Adrenal gland (tissue), 12 donors: Measurements from ENCODE around the gene RGS6. TPM values are rescaled to one million over a fixed set of nuclear protein-coding genes. Genes with fewer than 3 reads are reported as not detected.

Source experiments
- DNase-seq, 7 donors: peaks; one replicate each; pipeline ENCODE4 v3.0.0-alpha.2; 2019 to 2020
- H3K27ac ChIP-seq, 5 donors: fragments of 200-600 bp; sonication (generic) in 4 of 5; 1 replicate in 3 of 5; 2 replicates in 2 of 5; pipeline versions ENCODE4 v1.5.1 to v1.8.0; 2016 to 2020; ENCODE audit warnings: mild to moderate bottlenecking in 1 of 5
- H3K27me3 ChIP-seq: fragments of 200-600 bp; 2 replicates; pipeline ENCODE4 v1.8.0; 2021
- H3K36me3 ChIP-seq, 2 donors: fragments of 200-600 bp; replicated peaks in 1 of 2; 1 replicate in 1 of 2; 2 replicates in 1 of 2; pipeline versions ENCODE4 v1.5.1 to v1.8.0; 2018 to 2022
- H3K4me1 ChIP-seq, 2 donors: fragments of 200-600 bp; replicated peaks in 1 of 2; 1 replicate in 1 of 2; 2 replicates in 1 of 2; pipeline versions ENCODE4 v1.5.1 to v1.8.0; 2018 to 2021
- H3K4me3 ChIP-seq, 4 donors: fragments of 200-600 bp; sonication (generic) in 3 of 4; one replicate each; pipeline ENCODE4 v1.5.1; 2016 to 2018
- H3K9me3 ChIP-seq, 3 donors: fragments of 200-600 bp; sonication (generic) in 1 of 3; replicated peaks in 1 of 3; 1 replicate in 2 of 3; 2 replicates in 1 of 3; pipeline versions ENCODE4 v1.5.1 to v1.8.0; 2016 to 2021
- POLR2A ChIP-seq, 2 donors: fragments of 450-650 bp; IDR thresholded peaks; one replicate each; pipeline ENCODE4 v1.6.1; 2017; ENCODE audit warnings: antibody characterized with exemption in 2 of 2, mild to moderate bottlenecking in 2 of 2, moderate library complexity in 1 of 2
- WGBS, 4 donors: extraction: QIAGEN DNeasy Blood & Tissue Kit in 2 of 4; methylation state at CpG; one replicate each; pipeline versions ENCODE4 v1.1.5 to v1.1.7; 2013 to 2017; 5-methylcytosine and 5-hydroxymethylcytosine counted together
- intact Hi-C, 2 donors: fragments of 100-400 bp; cut with DNase I; formaldehyde crosslinking; loops; one replicate each; pipeline versions ENCODE4 v1.14.1 to v1.15.0; 2022 to 2023
- polyA plus RNA-seq, 3 donors: library from polyadenylated mRNA; stranded (reverse); fragments of 200-250 nt in 2 of 3; fragments of 350-450 nt in 1 of 3; fragmentation: Illumina TruSeq in 1 of 3; extraction: RNeasy Lipid Tissue Mini Kit (QIAGEN cat#74804) in 1 of 3; gene quantifications; one replicate each; pipeline ENCODE4 v1.2.3, GENCODE V29; 2013 to 2014
- total RNA-seq, 9 donors: library from RNA; depleted of rRNA in 4 of 9; stranded (reverse); fragments of >200 nt in 4 of 9; fragments of 120-200 nt in 1 of 9; fragmentation: NEBNext Ultra II Directional in 1 of 9; extraction: Animal tissue kit (Norgen Biotek cat#: 25700) in 1 of 9; gene quantifications; one replicate each; pipeline versions ENCODE4 v1.1.0 to v1.2.4, GENCODE V29; 2013 to 2023
- TF ChIP-seq, protein P1 (sequence below), 6 experiments: fragments of 450-650 bp in 4 of 6; fragments of 200-600 bp in 2 of 6; sonication (generic) in 1 of 6; IDR thresholded peaks; 1 replicate in 5 of 6; 2 replicates in 1 of 6; pipeline versions ENCODE4 v1.5.1 to v1.8.0; 2016 to 2021; ENCODE audit warnings: antibody characterized with exemption in 6 of 6, mild to moderate bottlenecking in 2 of 6, moderate library complexity in 1 of 6
- donor health status: healthy with polysubstance abuse.
- donor health status: Bipolar disorder and iron deficiency.
- donor health status: DM: yes; HTN: yes; CAD: no.
- donor health status: DM: no; HTN: no; CAD: no.
- donor health status: DM: no; HTN: no; CAD: no.
- donor health status: DM: yes; HTN: yes; CAD: no.

Gene RGS6
- total and polyA plus RNA-seq, 12 donors = 0.06 to 4.3 (median 0.41) TPM; not detected in 1

DNA sequence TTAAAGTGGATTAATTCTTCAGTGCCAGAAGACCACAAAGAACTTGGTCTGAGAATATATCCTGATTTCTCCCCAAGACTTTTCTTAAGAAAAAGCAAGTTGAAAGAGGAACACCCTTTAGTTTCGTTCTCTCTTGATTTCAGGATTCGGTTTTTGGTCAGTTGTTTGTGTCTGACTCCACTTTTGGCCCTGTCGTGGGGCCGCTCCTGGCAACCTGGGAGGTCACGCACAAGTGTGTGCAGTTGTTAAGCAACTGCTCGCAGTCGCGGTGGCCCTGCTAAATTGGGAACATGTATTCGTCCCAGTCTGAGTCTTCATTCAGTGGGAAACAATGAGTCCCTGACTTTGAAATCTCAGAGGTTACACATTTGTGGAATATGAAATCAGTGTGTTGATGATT lies 68.7 kb downstream of the RGS6 start:
- H3K4me3 ChIP-seq = no peak overlapping the region

DNA sequence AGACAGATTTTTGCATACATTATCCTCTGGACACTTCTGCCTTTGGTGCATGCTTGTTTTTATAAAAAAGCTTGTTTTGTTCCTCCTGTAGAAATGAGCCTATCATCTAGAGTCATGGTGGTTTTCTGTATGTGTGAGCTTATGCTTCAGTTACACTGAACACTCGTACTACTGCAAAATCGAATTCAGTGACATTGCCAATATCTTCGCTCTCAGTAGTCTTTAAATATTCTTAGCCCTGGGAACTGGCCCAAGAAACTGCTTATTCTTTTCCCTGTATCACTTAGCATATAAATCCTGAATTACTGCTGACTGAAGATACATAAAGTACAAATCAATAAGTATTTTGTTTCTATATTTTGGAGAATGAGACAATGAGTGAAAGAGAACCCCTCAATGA lies 70.5 kb downstream of the RGS6 start:
- 81 to 86% (median 84%) methylated on average over 3 of the region's 3 CpGs for WGBS, 4 donors
- TF ChIP-seq, protein P1, sequence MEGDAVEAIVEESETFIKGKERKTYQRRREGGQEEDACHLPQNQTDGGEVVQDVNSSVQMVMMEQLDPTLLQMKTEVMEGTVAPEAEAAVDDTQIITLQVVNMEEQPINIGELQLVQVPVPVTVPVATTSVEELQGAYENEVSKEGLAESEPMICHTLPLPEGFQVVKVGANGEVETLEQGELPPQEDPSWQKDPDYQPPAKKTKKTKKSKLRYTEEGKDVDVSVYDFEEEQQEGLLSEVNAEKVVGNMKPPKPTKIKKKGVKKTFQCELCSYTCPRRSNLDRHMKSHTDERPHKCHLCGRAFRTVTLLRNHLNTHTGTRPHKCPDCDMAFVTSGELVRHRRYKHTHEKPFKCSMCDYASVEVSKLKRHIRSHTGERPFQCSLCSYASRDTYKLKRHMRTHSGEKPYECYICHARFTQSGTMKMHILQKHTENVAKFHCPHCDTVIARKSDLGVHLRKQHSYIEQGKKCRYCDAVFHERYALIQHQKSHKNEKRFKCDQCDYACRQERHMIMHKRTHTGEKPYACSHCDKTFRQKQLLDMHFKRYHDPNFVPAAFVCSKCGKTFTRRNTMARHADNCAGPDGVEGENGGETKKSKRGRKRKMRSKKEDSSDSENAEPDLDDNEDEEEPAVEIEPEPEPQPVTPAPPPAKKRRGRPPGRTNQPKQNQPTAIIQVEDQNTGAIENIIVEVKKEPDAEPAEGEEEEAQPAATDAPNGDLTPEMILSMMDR (IDR thresholded peaks at IDR 0.05) = no peak
- TF ChIP-seq POLR2A (IDR thresholded peaks at IDR 0.05) = no peak
- Histone ChIP-seq H3K4me3 (no peak overlapping the region), H3K27ac (no peak overlapping the region), H3K4me1 (no peaks in the 10 kb centered on the region), H3K27me3 (no peaks in the 10 kb centered on the region), H3K9me3 (no peaks in the 10 kb centered on the region), H3K36me3 (no peaks in the 10 kb centered on the region)
- no peak for DNase-seq
- intact Hi-C loops = no loop called here

More for the DNA sequence above, 68.7 kb downstream of the RGS6 start:
- Histone ChIP-seq H3K4me1 (no peaks in the 10 kb centered on the region), H3K36me3 (no peaks in the 10 kb centered on the region), H3K27ac (no peak overlapping the region), H3K27me3 (no peaks in the 10 kb centered on the region), H3K9me3 (no peaks in the 10 kb centered on the region)
- intact Hi-C loops = no loop called here
- 74 to 87% (median 80%) methylated on average over 9 of the region's 9 CpGs for WGBS, 4 donors
- no peak for TF ChIP-seq POLR2A (IDR thresholded peaks at IDR 0.05)
- TF ChIP-seq, protein P1 (IDR thresholded peaks at IDR 0.05) = no peak
- no peak for DNase-seq

DNA sequence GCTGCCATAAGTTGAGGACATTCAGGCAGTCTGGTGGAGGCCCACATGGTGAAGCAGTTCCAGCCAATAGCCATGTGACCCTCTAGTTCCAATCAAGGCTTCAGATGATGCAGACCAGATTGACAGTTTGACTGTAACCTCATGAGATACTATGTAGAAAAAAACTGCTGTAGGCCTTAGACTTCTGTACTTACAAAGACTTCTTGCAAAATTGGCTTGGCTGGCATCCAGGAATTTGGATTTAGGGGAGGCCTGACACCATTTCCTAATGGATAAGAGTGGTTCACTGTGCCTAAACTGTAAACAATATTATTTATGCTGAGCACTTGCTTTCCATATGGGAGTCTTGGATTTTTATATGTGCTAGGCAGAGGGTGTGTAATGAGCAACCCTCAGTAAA lies 76.4 kb downstream of the RGS6 start:
- no peak overlapping the region for H3K4me3 ChIP-seq
- no peak for DNase-seq
- H3K9me3 ChIP-seq = no peaks in the 10 kb centered on the region
- no peaks in the 10 kb centered on the region for H3K27me3 ChIP-seq
- H3K4me1 ChIP-seq = no peaks in the 10 kb centered on the region
- no peak for TF ChIP-seq POLR2A (IDR thresholded peaks at IDR 0.05)
- TF ChIP-seq, protein P1 (IDR thresholded peaks at IDR 0.05) = no peak
- H3K27ac ChIP-seq = no peak overlapping the region
- intact Hi-C loops = no loop called here
- no peaks in the 10 kb centered on the region for H3K36me3 ChIP-seq

DNA sequence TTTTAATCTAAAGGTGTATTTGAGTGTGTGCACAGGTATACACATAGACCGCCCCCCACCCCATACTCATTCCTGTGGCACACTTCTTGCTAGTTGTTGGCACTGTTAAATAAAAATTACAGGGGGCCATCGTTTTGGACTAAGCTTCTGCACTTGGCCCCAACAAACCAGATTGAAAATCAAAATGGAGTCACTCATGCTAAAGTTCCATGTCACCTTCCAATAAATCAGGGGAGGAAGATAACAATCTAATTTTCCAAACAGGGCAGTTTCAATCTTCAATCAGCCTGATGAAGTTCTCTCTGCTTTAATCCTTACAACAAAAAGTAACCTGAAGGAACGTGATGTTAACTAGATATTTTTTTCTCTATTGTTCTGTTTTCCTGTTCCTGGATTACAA lies 78.2 kb downstream of the RGS6 start:
- Histone ChIP-seq H3K36me3 (no peaks in the 10 kb centered on the region), H3K4me1 (no peaks in the 10 kb centered on the region), H3K9me3 (no peaks in the 10 kb centered on the region), H3K27ac (no peak overlapping the region), H3K4me3 (no peak overlapping the region), H3K27me3 (no peaks in the 10 kb centered on the region)
- TF ChIP-seq, protein P1 (IDR thresholded peaks at IDR 0.05) = no peak
- no peak for TF ChIP-seq POLR2A (IDR thresholded peaks at IDR 0.05)
- intact Hi-C loops = no loop called here
- no peak for DNase-seq
- WGBS, 4 donors = 68 to 73% (median 70%) methylated on average over 3 of the region's 3 CpGs
